ENCODE data around the gene AFF3.

AFF3 gene

DNA sequence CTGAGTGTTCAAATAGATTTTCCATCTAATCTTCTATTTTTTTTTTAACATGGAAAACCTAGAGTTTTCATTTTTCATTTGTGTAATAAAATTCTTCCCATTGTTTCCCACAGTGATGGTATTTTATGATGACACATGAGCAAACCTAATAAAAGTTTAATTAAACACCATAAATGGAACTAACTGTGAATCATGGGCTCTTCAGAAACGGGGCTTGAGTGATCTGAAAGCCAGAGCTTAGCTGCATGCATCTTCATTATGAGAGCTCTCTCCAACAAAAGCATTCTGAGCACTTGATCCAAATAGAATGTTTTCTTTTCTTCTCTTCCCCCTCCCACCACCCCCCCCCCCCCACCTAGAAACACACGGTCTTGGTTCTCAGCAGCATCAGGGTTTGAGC, 570.4 kb downstream of the AFF3 start:
- H3K4me3 ChIP-seq (ENCODE audit: low read depth, low read length): no peak overlapping the region
- TF ChIP-seq, protein P1, sequence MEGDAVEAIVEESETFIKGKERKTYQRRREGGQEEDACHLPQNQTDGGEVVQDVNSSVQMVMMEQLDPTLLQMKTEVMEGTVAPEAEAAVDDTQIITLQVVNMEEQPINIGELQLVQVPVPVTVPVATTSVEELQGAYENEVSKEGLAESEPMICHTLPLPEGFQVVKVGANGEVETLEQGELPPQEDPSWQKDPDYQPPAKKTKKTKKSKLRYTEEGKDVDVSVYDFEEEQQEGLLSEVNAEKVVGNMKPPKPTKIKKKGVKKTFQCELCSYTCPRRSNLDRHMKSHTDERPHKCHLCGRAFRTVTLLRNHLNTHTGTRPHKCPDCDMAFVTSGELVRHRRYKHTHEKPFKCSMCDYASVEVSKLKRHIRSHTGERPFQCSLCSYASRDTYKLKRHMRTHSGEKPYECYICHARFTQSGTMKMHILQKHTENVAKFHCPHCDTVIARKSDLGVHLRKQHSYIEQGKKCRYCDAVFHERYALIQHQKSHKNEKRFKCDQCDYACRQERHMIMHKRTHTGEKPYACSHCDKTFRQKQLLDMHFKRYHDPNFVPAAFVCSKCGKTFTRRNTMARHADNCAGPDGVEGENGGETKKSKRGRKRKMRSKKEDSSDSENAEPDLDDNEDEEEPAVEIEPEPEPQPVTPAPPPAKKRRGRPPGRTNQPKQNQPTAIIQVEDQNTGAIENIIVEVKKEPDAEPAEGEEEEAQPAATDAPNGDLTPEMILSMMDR (IDR thresholded peaks at IDR 0.05; ENCODE audit: insufficient read depth, low read depth, low read length, missing control alignments): no peak
- no peak for DNase-seq (ENCODE audit: low read depth)

- no peak for DNase-seq (ENCODE audit: low read depth)
- H3K4me3 ChIP-seq (ENCODE audit: low read depth, low read length): no peak overlapping the region
These were observed 570.9 kb downstream of the AFF3 start for GRCh38 chr2:99571533-99571932.

GRCh38 chr2:99571021-99571420, 571.4 kb downstream of the AFF3 start:
- no peak for DNase-seq (ENCODE audit: low read depth)
- TF ChIP-seq, protein P1 (IDR thresholded peaks at IDR 0.05; ENCODE audit: insufficient read depth, low read depth, low read length, missing control alignments): no peak
- no peak overlapping the region for H3K4me3 ChIP-seq (ENCODE audit: low read depth, low read length)

More at GRCh38 chr2:99571533-99571932, 570.9 kb downstream of the AFF3 start:
- TF ChIP-seq, protein P1 (IDR thresholded peaks at IDR 0.05; ENCODE audit: insufficient read depth, low read depth, low read length, missing control alignments): no peak

GRCh38 chr2:99569386-99569785, 573.0 kb downstream of the AFF3 start:
- no peak overlapping the region for H3K4me3 ChIP-seq (ENCODE audit: low read depth, low read length)
- no peak for DNase-seq (ENCODE audit: low read depth)
- TF ChIP-seq, protein P1 (IDR thresholded peaks at IDR 0.05; ENCODE audit: insufficient read depth, low read depth, low read length, missing control alignments): no peak

- DNase-seq (ENCODE audit: low read depth): no peak
- H3K4me3 ChIP-seq (ENCODE audit: low read depth, low read length): no peak overlapping the region
- TF ChIP-seq, protein P1 (IDR thresholded peaks at IDR 0.05; ENCODE audit: insufficient read depth, low read depth, low read length, missing control alignments): no peak
These were observed 577.2 kb downstream of the AFF3 start for GRCh38 chr2:99565227-99565626.

GRCh38 chr2:99562516-99562915, 579.9 kb downstream of the AFF3 start:
- DNase-seq (ENCODE audit: low read depth): no peak
- no peak overlapping the region for H3K4me3 ChIP-seq (ENCODE audit: low read depth, low read length)
- TF ChIP-seq, protein P1 (IDR thresholded peaks at IDR 0.05; ENCODE audit: insufficient read depth, low read depth, low read length, missing control alignments): no peak

GRCh38 chr2:99561804-99562203, 580.6 kb downstream of the AFF3 start:
- no peak overlapping the region for H3K4me3 ChIP-seq (ENCODE audit: low read depth, low read length)
- TF ChIP-seq, protein P1 (IDR thresholded peaks at IDR 0.05; ENCODE audit: insufficient read depth, low read depth, low read length, missing control alignments): no peak
- no peak for DNase-seq (ENCODE audit: low read depth)

All from GM12865 (cell line).